Caco-2 (cell line): ENCODE measurements around the gene ZNF329. TPM values are rescaled to one million over a fixed set of nuclear protein-coding genes. Genes with fewer than 3 reads are reported as not detected.
A peak's percentile ranks its signal among the peaks of the same experiment; 100 is the strongest.

ENCODE experiments used
- BruUV-seq: library from RNA; stranded (reverse); fragments of 400-500 nt; replicated peaks from 2 replicates; lab custom pipeline; 2021; lab: Mats Ljungman, UMichigan
- CTCF ChIA-PET: fragments of 300-600 bp; sonication (Branson Sonifier 250); formaldehyde crosslinking; loops from one replicate; lab custom pipeline; 2022; ENCODE audit warnings: antibody characterized with exemption; lab: Charles Lee
- POLR2A ChIA-PET: fragments of 300-600 bp; sonication (Branson Sonifier 250); formaldehyde crosslinking; loops from one replicate; lab custom pipeline; 2022; ENCODE audit warnings: antibody characterized with exemption; lab: Charles Lee
- DNase-seq, 2 experiments: peaks; one replicate each; pipeline versions ENCODE4 v3.0.0 to v3.0.0-alpha.2; 2020 to 2022
- H3K27me3 ChIP-seq: replicated peaks from 2 replicates; pipeline ENCODE4 v1.6.0; 2011; ENCODE audit warnings: low read length; ENCODE audit not compliant: control insufficient read depth, insufficient read depth
- H3K36me3 ChIP-seq: 2 replicates; pipeline ENCODE4 v1.5.1; 2011; ENCODE audit warnings: low read length; ENCODE audit not compliant: control insufficient read depth, insufficient read depth
- H3K4me1 ChIP-seq: fragments of 250-450 bp; sonication (Bioruptor Pico); 2 replicates; pipeline ENCODE4 v1.5.1; 2020; ENCODE audit warnings: mild to moderate bottlenecking
- H3K4me3 ChIP-seq: 2 replicates; pipeline ENCODE4 v1.5.1; 2011; ENCODE audit warnings: low read depth, mild to moderate bottlenecking, control low read depth, low read length
- H3K9me3 ChIP-seq: fragments of 250-450 bp; sonication (Bioruptor Pico); 2 replicates; pipeline ENCODE4 v1.5.1; 2020; ENCODE audit warnings: mild to moderate bottlenecking, moderate library complexity
- H3K27ac Mint-ChIP-seq: one replicate; pipeline ENCODE4 v1.8.0; 2022; ENCODE audit warnings: mixed read lengths; ENCODE audit not compliant: unreplicated experiment
- H3K27me3 Mint-ChIP-seq: one replicate; pipeline ENCODE4 v1.8.0; 2022; ENCODE audit warnings: mixed read lengths; ENCODE audit not compliant: insufficient read depth, unreplicated experiment
- H3K36me3 Mint-ChIP-seq: one replicate; pipeline ENCODE4 v1.8.0; 2022; ENCODE audit warnings: mild to moderate bottlenecking, mixed read lengths; ENCODE audit not compliant: insufficient read depth, unreplicated experiment
- H3K4me1 Mint-ChIP-seq: one replicate; pipeline ENCODE4 v1.8.0; 2022; ENCODE audit warnings: low read depth, mixed read lengths; ENCODE audit not compliant: unreplicated experiment
- H3K4me3 Mint-ChIP-seq: one replicate; pipeline ENCODE4 v1.8.0; 2022; ENCODE audit warnings: mild to moderate bottlenecking, moderate library complexity, mixed read lengths; ENCODE audit not compliant: unreplicated experiment
- H3K9me3 Mint-ChIP-seq: one replicate; pipeline ENCODE4 v1.8.0; 2022; ENCODE audit warnings: mixed read lengths; ENCODE audit not compliant: unreplicated experiment
- CTCF ChIP-seq, 2 experiments: fragments of 200-600 bp in 1 of 2; IDR thresholded peaks; 1 replicate in 1 of 2; 2 replicates in 1 of 2; pipeline versions ENCODE4 v1.5.1 to v1.8.0; 2011 to 2022; ENCODE audit warnings: antibody characterized with exemption in 1 of 2, control low read depth in 1 of 2, inconsistent platforms in 1 of 2, low read depth in 1 of 2, low read length in 1 of 2, mild to moderate bottlenecking in 1 of 2, moderate library complexity in 1 of 2; ENCODE audit not compliant: insufficient read depth in 1 of 2, severe bottlenecking in 1 of 2, unreplicated experiment in 1 of 2
- intact Hi-C: fragments of 100-400 bp; cut with micrococcal nuclease; formaldehyde crosslinking; loops from one replicate; pipeline ENCODE4 v1.10.0; 2022; ENCODE audit not compliant: unreplicated experiment
- total RNA-seq: library from RNA; stranded (reverse); gene quantifications from 2 replicates; pipeline ENCODE4 v1.2.3, GENCODE V29; 2022

The ZNF329 gene
- total RNA-seq, 1 experiment from 2014 or later: 5.4 TPM

GRCh38 chr19:58108546-58108817 is 42.1 kb downstream of the ZNF329 start:
- no peaks in the 10 kb centered on the region for H3K4me1 ChIP-seq
- Mint-ChIP-seq H3K4me3 (no peak overlapping the region), H3K36me3 (no peaks in the 10 kb centered on the region), H3K27me3 (no peaks in the 10 kb centered on the region), H3K4me1 (no peaks in the 10 kb centered on the region), H3K27ac (no peak overlapping the region), H3K9me3 (peaks cover 38% of the 10 kb centered on the region)
- H3K4me3 ChIP-seq: no peak overlapping the region
- no TSS peak for BruUV-seq
- intact Hi-C loops: no loop called here
- ChIA-PET CTCF (no interaction called here), POLR2A (no interaction called here)
- no peaks in the 10 kb centered on the region for H3K27me3 ChIP-seq
- H3K36me3 ChIP-seq: no peaks in the 10 kb centered on the region
- peaks cover 60% of the 10 kb centered on the region for H3K9me3 ChIP-seq
- DNase-seq: no peak
- no peak for TF ChIP-seq CTCF (IDR thresholded peaks at IDR 0.05; ENCODE audit: insufficient read depth in 1 of 2, low read depth in 1 of 2, low read length in 1 of 2, severe bottlenecking in 1 of 2, unreplicated experiment in 1 of 2)

- no peaks in the 10 kb centered on the region for H3K27me3 ChIP-seq
- peaks cover 62% of the 10 kb centered on the region for H3K9me3 ChIP-seq
- H3K36me3 Mint-ChIP-seq: no peaks in the 10 kb centered on the region
- H3K27me3 Mint-ChIP-seq: no peaks in the 10 kb centered on the region
- DNase-seq: no peak
- H3K4me1 Mint-ChIP-seq: no peaks in the 10 kb centered on the region
- TF ChIP-seq CTCF (IDR thresholded peaks at IDR 0.05; ENCODE audit: insufficient read depth in 1 of 2, low read depth in 1 of 2, low read length in 1 of 2, severe bottlenecking in 1 of 2, unreplicated experiment in 1 of 2): no peak
- ChIA-PET POLR2A (no interaction called here), CTCF (no interaction called here)
- no peaks in the 10 kb centered on the region for H3K36me3 ChIP-seq
- H3K27ac Mint-ChIP-seq: no peak overlapping the region
- BruUV-seq: no TSS peak
- no peak overlapping the region for H3K4me3 ChIP-seq
- H3K4me3 Mint-ChIP-seq: no peak overlapping the region
- H3K9me3 Mint-ChIP-seq: peaks cover 43% of the 10 kb centered on the region
- no peaks in the 10 kb centered on the region for H3K4me1 ChIP-seq
- intact Hi-C loops: no loop called here
Measured at GRCh38 chr19:58107778-58108545, 42.6 kb downstream of the ZNF329 start.

- Mint-ChIP-seq H3K27ac (peak overlapping the region; percentile 84), H3K36me3 (peaks cover 8% of the 10 kb centered on the region), H3K4me1 (no peaks in the 10 kb centered on the region), H3K27me3 (no peaks in the 10 kb centered on the region), H3K9me3 (peaks cover 40% of the 10 kb centered on the region), H3K4me3 (peak overlapping the region; percentile 52)
- DNase-seq: no peak
- H3K4me3 ChIP-seq: no peak overlapping the region
- H3K36me3 ChIP-seq: no peaks in the 10 kb centered on the region
- intact Hi-C loops: no loop called here
- H3K27me3 ChIP-seq: no peaks in the 10 kb centered on the region
- peaks cover 33% of the 10 kb centered on the region for H3K9me3 ChIP-seq
- H3K4me1 ChIP-seq: no peaks in the 10 kb centered on the region
- POLR2A ChIA-PET: no interaction called here
- no TSS peak for BruUV-seq
- CTCF ChIA-PET: no interaction called here
- TF ChIP-seq CTCF (IDR thresholded peaks at IDR 0.05; ENCODE audit: insufficient read depth in 1 of 2, low read depth in 1 of 2, low read length in 1 of 2, severe bottlenecking in 1 of 2, unreplicated experiment in 1 of 2): no peak
Measured at GRCh38 chr19:58098682-58098998, 51.9 kb downstream of the ZNF329 start.
